GM19372 (cell line): Measurements from ENCODE around the gene SLC2A13.
A peak's percentile ranks its signal among the peaks of the same experiment; 100 is the strongest.
"Not testable (repeated sequence)": the region's sequence is repeated elsewhere in the genome, so short reads cannot be mapped to it uniquely, and the experiment has no call there.

Experiments used
- ATAC-seq: cut with Tn5 transposase; IDR thresholded peaks from one replicate; pipeline ENCODE4 v1.9.1; 2021; ENCODE audit warnings: mild to moderate bottlenecking, low read depth, moderate library complexity; ENCODE audit not compliant: unreplicated experiment

The SLC2A13 gene

GRCh38 chr12:39883411-39883810 is 222.5 kb downstream of the SLC2A13 start:
- ATAC-seq: no peak

DNA sequence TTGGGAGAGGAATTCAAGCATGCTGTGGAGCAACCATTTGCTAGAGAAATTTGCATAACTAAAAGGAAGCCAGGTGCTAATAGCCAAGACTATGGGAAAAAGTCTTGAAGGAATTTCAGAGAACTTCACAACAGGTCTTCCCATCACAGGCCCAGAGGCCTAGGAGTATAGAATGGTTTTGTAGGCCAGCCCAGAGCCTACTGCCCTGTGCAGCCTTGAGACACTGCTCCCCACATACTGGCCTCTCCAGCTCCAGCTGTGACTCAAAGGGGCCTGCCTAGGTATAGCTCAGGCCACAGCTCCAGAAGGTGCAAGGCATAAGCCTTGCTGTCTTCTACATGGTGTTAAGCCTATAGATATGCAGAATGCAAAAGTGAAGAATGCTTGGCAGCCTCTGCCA is 227.1 kb downstream of the SLC2A13 start:
- no peak for ATAC-seq

DNA sequence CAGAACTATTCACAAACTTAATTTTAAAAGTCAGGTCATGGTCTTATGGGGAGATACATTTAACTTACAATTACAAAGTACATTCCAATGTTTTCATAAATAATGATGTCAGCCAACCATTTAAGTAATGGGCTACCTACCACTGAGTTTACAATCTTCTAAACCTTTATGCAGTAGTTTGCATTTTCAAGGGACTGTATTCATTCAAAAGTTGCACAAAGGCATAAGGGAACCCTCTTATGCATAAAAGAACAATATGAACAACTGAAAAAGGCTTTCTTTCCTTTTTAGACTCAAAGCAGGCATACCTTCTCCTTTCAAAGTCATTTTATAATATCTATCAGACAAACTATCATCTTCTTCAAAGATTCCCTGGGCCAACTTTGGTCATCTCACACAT is 230.2 kb downstream of the SLC2A13 start:
- ATAC-seq: no peak

GRCh38 chr12:39874785-39875184 is 231.1 kb downstream of the SLC2A13 start:
- no peak for ATAC-seq

DNA sequence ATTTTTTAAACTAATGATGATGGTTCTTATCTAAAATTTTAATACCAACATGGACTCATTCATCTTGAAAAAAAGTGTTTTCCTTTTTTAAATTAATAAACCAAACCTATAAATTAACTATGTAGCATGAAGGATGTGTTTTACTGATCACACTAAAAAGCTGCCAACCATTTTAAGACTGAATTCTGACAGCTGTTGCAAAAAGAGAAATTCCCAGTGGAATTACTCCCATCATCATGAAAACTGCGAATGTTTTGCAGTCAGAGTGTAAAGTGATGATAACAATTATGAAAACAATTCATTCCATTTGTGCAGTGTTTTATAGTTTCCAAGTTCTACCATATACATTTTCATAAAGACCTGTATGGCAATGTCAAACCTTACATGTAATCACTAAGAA is 232.8 kb downstream of the SLC2A13 start:
- ATAC-seq: no peak

DNA sequence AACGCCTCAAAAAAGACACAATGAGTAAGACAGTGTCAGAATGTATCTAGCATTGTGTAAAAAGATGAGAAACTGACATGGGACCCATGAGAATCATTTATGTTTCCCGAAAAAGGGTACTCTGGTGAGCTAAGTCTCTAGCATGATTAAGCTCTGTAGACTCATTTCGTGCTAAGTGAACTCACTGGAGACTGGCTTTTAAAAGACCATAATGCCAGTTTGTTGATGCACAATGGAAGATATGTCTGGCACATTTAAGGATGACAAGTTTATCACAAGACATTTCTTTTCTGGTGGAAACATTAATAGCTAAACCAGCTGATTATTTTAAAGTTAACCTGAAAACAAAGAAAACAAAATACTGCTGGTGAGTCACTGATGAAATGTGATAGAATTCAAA is 233.5 kb downstream of the SLC2A13 start:
- no peak for ATAC-seq

- no peak for ATAC-seq
These were observed 237.6 kb downstream of the SLC2A13 start for GRCh38 chr12:39868328-39868725.

GRCh38 chr12:39867631-39868327 is 238.1 kb downstream of the SLC2A13 start:
- ATAC-seq: no peak

DNA sequence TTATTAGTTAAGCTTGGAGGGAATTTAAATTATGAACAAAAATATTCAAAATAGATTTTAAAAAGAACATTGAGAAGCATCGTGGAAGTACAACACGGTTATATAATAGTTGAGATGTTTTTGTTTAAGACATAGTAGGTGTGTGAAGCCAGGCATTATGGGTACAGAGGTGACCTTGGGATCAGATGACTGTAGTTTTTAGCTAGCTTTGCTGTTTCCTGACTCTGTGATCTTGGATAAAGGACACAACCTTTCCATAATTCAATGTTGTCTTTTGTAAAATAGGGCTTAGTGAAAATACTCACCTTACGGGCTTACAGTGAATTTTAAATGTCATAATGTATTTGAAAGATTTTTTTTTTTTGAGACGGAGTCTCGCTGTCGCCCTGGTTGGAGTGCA is 239.7 kb downstream of the SLC2A13 start:
- ATAC-seq: no peak

- no peak for ATAC-seq
These were observed 245.2 kb downstream of the SLC2A13 start for GRCh38 chr12:39860695-39861094.

GRCh38 chr12:39853003-39853402 is 252.9 kb downstream of the SLC2A13 start:
- no peak for ATAC-seq

DNA sequence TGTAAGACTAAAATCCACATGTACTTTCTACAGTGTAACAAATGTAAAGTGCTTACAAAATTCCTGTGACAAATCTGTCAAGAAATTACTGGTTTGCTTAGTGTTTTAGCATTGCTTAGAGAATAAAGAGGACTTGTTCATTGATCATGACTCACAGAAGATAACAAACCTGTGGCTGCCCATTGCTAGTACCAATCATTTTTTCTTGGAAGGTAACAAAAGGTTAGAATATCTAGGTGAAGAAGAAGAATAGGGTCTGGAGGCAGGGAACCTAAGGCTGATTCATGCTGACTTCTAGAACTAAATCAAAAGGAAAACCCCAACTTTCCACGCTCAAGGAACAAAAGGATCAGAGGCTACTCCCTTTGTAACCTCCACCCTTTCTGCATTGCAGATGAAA is 253.5 kb downstream of the SLC2A13 start:
- ATAC-seq: no peak

DNA sequence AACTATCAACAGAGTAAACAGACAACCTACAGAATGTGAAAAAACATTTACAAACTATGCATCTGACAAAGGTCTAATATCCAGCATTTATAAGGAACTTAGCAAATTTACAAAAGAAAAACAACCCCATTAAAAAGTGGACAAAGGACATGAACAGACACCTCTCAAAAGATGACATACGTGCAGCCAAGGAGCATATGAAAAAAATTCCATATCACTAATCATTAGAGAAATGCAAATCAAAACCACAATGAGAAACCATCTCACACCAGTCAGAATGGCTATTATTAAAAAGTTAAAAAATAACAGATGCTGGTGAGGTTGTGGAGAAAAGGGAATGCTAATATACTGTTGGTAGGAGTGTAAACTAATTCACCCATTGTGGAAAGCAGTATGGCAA is 257.7 kb downstream of the SLC2A13 start:
- ATAC-seq: not testable (repeated sequence)

DNA sequence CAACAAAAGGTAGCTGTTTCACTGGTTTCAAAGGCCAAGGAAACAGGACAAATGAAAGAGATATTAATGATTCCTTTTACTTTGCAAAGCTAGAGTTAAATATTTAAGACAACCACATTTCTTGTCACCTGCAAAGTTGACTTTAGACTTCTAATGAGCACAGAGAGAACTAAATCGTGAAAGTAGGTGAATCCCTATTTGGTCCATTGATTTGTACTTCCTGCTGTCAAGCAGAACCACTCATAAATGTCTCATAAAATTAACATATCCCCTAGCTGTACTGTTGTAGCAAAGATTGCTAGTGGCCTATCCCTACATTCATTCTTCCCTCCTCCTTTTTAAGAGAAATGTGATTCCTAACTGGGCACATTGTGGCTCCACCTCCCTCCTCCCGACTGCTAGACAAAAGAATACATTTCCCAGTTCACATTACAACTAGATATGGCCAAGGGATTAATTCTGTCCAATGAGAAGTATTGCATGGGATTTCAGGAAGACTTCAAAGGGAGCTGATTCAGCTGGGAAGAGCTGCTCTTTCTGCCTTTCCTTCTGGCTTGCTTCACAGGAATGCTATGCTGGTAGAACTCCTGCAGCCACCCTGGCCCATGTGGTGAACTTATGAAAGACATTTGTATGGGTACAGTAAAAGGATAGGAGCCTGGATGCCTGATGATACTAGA is 258.8 kb downstream of the SLC2A13 start:
- ATAC-seq: no peak

- no peak for ATAC-seq
These were observed 259.6 kb downstream of the SLC2A13 start for GRCh38 chr12:39846304-39846703.

DNA sequence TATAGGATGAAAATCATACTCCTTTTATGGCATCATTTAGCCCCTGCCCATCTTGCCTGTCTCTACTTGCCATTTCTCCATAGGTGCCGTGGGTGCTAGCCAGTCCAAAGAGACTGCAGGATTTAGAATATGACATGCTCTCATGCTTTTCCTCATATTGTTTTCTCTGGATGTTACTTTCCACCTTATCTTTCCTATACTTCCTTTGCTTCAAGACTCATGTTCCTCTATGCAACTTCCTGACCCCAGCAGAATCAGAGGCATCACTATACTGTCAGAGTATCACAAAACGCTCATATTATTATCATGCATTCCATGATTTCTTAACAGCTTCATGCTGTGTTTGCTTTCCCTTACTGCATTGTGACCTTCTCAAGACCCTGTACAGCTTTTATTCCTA is 265.5 kb downstream of the SLC2A13 start:
- no peak for ATAC-seq

DNA sequence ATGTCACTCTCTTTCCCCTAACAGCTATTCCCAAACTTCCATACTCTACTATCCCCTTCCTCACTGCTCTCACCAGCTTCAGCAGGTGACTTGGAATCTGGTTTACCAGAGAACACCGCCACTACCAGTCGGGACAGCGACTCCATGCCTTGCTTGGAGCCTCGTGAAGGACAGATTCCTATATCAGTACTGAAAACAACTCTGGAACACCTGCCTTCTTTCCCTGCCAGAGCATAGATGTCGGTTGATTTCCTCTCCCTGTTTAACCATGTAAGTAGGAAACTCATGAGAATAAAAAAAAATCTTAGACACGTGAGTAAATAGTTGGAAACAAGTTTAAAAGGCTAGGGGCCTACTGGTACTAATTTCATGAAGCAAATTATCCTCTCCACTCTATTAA is 266.8 kb downstream of the SLC2A13 start:
- ATAC-seq: no peak

- ATAC-seq: peak; percentile 77
These were observed 270.1 kb downstream of the SLC2A13 start for GRCh38 chr12:39835517-39836489.

DNA sequence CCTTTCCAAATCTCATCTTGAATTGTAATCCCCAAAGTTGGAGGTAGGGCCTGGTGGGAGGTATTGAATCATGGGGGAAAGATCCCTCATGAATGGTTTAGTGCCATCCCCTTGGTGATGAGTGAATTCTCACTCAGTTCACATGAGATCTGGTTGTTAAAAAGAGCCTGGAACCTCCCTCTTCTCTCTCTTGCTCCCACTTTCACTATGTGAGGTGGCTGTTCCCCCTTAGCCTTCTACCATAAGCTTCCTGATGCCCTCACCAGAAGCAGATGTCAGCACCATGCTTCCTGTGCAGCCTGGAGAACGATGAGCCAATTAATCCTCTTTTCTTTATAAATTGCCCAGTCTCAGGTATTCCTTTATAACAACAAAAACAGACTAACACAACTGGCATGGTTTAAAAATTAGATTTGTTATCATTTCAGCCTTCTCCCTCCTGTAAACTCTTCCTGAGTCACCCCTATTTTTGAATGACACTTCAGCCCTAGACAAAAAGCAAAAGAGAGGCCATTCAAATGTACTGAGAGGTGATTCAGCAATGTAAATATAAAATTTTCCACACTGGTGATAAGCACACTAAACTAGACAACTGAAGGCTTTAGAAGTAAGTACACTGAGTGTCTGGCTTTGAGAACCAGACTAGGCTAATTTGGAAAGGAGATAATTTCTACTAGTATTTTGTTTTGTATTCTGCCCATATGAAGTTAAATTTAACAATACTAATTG is 274.1 kb downstream of the SLC2A13 start:
- ATAC-seq: no peak

DNA sequence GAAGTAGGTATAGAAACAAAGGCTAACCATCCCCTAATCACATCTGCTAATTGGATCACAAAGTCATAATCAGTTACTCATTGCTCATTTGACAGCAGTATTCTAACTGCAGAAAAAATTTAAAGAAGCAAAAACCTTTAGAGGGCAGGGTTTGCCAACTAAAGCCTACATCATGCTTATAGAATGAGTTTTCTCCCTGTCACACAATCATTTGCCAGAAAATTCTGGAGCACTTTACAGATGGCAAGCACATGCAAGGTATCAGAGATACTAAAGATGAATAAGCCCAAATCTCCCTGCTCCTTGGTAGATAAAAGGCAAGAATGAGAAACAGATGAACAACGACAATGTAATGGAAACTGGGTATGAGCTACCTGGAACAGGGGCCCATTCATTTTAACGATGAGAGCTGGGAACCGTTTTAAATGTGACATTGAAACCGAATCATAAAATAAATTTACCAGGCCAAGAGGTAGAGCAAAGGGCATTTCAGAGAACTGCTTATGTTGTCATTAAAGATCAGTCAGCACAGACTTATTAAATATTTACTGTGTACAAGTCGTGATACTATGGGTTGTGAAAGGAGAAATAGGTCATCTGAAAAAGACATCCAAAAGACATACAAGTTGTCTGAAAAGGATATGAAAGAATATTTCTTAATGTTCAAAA is 274.9 kb downstream of the SLC2A13 start:
- no peak for ATAC-seq
